Measurements from ENCODE around the gene AGAP1. TPM values are rescaled to one million over a fixed set of nuclear protein-coding genes. Genes with fewer than 3 reads are reported as not detected.

The AGAP1 gene
- total RNA-seq, 2 experiments from 2014 or later: not detected

DNA sequence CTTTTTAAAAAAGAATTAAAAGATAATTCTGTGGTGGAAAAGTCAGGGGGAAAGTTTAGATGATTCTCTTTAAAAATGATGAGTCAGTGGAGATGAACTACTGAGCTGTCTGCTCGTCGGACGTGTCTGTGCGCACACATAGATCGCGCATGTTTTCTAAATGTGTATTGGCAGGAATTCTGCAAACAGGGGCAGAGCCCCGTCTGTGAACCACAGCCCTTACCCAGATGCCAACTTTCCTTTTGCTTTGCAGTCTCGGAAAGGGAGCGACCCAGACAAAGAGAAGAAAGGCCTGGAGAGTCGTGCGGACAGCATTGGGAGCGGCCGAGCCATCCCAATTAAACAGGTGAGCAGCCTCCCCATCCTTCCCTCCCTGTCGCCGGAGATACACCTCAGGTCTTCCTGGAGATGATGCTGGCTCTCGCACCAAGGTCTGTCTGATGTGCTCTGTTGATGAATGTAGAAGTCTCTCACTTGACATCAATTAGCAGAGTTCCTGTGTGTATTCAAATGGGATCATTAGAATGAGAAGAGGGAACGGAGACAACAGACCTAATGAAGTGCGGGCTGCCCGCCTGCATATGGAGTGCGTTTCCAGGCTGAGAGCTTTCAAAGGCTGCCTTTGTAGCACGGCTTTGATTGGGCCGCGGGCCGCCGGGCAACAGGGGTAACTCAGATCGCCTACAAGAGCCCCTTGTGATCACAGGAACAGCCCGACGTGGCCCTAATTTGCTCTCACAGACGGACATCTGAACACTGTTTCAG lies 313.3 kb downstream of the AGAP1 start:
- Histone ChIP-seq H2AFZ (ENCODE audit: low read length) (no peak overlapping the region), H3K9me2 (ENCODE audit: insufficient read depth, low read length) (no peaks in the 10 kb centered on the region), H3K4me3 (ENCODE audit: low read depth, low read length, poor library complexity, severe bottlenecking) (no peak overlapping the region), H3K4me1 (ENCODE audit: insufficient read depth, low read length, poor library complexity, severe bottlenecking) (no peaks in the 10 kb centered on the region), H3K79me2 (ENCODE audit: insufficient read depth, low read depth, low read length) (no peaks in the 10 kb centered on the region), H3K4me2 (ENCODE audit: low read length) (no peak overlapping the region), H3K36me3 (ENCODE audit: insufficient read depth, low read length) (no peaks in the 10 kb centered on the region), H3K9me3 (ENCODE audit: low read length) (no peaks in the 10 kb centered on the region), H3K27ac (ENCODE audit: low read depth, low read length, poor library complexity, severe bottlenecking) (no peak overlapping the region), H4K20me1 (ENCODE audit: insufficient read depth, low read length) (no peaks in the 10 kb centered on the region)
- intact Hi-C loops (cut with micrococcal nuclease; ENCODE audit: unreplicated experiment): no loop called here
- no peak for DNase-seq (ENCODE audit: low spot score)
- BruUV-seq (replicated peaks): no TSS peak
- TF ChIP-seq EZH2phosphoT487 (IDR thresholded peaks at IDR 0.05; ENCODE audit: borderline replicate concordance, low read depth, low read length): no peak
- TF ChIP-seq, protein P1, sequence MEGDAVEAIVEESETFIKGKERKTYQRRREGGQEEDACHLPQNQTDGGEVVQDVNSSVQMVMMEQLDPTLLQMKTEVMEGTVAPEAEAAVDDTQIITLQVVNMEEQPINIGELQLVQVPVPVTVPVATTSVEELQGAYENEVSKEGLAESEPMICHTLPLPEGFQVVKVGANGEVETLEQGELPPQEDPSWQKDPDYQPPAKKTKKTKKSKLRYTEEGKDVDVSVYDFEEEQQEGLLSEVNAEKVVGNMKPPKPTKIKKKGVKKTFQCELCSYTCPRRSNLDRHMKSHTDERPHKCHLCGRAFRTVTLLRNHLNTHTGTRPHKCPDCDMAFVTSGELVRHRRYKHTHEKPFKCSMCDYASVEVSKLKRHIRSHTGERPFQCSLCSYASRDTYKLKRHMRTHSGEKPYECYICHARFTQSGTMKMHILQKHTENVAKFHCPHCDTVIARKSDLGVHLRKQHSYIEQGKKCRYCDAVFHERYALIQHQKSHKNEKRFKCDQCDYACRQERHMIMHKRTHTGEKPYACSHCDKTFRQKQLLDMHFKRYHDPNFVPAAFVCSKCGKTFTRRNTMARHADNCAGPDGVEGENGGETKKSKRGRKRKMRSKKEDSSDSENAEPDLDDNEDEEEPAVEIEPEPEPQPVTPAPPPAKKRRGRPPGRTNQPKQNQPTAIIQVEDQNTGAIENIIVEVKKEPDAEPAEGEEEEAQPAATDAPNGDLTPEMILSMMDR (conservative IDR thresholded peaks at IDR 0.05; ENCODE audit: low read length): no peak
- CTCF ChIA-PET (ENCODE audit: unreplicated experiment): no interaction called here
- POLR2A ChIA-PET: no interaction called here

DNA sequence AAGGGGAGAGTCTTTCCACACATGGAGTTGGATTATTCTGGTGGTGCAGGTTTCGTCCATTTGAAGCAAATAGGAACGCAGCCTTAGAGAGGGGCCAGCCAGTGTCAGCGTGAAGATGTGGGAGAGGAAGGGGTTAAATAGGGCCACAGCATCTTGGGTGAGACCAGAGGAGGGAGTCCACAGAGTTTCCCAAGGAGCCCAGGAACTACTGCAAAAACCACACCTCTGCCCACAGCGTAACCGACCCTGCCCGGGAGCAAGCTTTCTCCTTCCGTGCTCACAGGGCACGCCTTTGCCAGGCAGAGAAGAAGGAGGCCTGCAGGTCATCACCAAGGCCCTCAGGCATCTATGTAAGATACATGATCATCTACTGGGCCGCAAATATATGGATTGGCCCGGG lies 314.5 kb downstream of the AGAP1 start:
- Histone ChIP-seq H4K20me1 (ENCODE audit: insufficient read depth, low read length) (no peaks in the 10 kb centered on the region), H3K9me3 (ENCODE audit: low read length) (no peaks in the 10 kb centered on the region), H3K27ac (ENCODE audit: low read depth, low read length, poor library complexity, severe bottlenecking) (no peak overlapping the region), H2AFZ (ENCODE audit: low read length) (no peak overlapping the region), H3K4me1 (ENCODE audit: insufficient read depth, low read length, poor library complexity, severe bottlenecking) (no peaks in the 10 kb centered on the region), H3K79me2 (ENCODE audit: insufficient read depth, low read depth, low read length) (no peaks in the 10 kb centered on the region), H3K4me3 (ENCODE audit: low read depth, low read length, poor library complexity, severe bottlenecking) (no peak overlapping the region), H3K9me2 (ENCODE audit: insufficient read depth, low read length) (no peaks in the 10 kb centered on the region), H3K36me3 (ENCODE audit: insufficient read depth, low read length) (no peaks in the 10 kb centered on the region), H3K4me2 (ENCODE audit: low read length) (no peak overlapping the region)
- TF ChIP-seq, protein P1 (conservative IDR thresholded peaks at IDR 0.05; ENCODE audit: low read length): no peak
- no peak for TF ChIP-seq EZH2phosphoT487 (IDR thresholded peaks at IDR 0.05; ENCODE audit: borderline replicate concordance, low read depth, low read length)
- no TSS peak for BruUV-seq (replicated peaks)
- intact Hi-C loops (cut with micrococcal nuclease; ENCODE audit: unreplicated experiment): no loop called here
- no peak for DNase-seq (ENCODE audit: low spot score)
- ChIA-PET POLR2A (no interaction called here), CTCF (ENCODE audit: unreplicated experiment) (no interaction called here)

DNA sequence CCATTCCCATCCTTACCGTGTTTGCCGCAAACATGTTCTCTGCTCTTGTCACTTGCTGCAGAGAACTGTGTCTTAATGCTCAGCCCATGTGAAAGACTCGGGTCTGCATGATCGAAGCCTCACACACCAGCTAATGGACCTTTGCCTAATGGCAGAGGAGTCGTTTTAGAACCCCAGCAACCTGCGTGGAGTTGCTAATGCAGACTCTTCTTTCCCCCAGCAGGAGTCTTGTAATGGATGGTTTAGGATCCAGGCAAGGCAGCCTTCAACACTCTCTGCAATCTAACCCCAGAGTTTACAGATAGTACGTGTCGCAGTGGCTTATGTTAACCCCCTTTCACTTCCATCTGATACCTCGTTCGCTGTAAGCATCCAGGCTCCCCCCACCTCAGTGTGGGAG lies 316.4 kb downstream of the AGAP1 start:
- Histone ChIP-seq H3K9me3 (ENCODE audit: low read length) (no peaks in the 10 kb centered on the region), H3K4me1 (ENCODE audit: insufficient read depth, low read length, poor library complexity, severe bottlenecking) (no peaks in the 10 kb centered on the region), H3K4me2 (ENCODE audit: low read length) (no peak overlapping the region), H3K36me3 (ENCODE audit: insufficient read depth, low read length) (no peaks in the 10 kb centered on the region), H3K79me2 (ENCODE audit: insufficient read depth, low read depth, low read length) (no peaks in the 10 kb centered on the region), H3K9me2 (ENCODE audit: insufficient read depth, low read length) (no peaks in the 10 kb centered on the region), H3K4me3 (ENCODE audit: low read depth, low read length, poor library complexity, severe bottlenecking) (no peak overlapping the region), H4K20me1 (ENCODE audit: insufficient read depth, low read length) (no peaks in the 10 kb centered on the region), H2AFZ (ENCODE audit: low read length) (no peak overlapping the region), H3K27ac (ENCODE audit: low read depth, low read length, poor library complexity, severe bottlenecking) (no peak overlapping the region)
- no peak for DNase-seq (ENCODE audit: low spot score)
- CTCF ChIA-PET (ENCODE audit: unreplicated experiment): no interaction called here
- POLR2A ChIA-PET: no interaction called here
- TF ChIP-seq, protein P1 (conservative IDR thresholded peaks at IDR 0.05; ENCODE audit: low read length): no peak
- no peak for TF ChIP-seq EZH2phosphoT487 (IDR thresholded peaks at IDR 0.05; ENCODE audit: borderline replicate concordance, low read depth, low read length)
- intact Hi-C loops (cut with micrococcal nuclease; ENCODE audit: unreplicated experiment): no loop called here
- no TSS peak for BruUV-seq (replicated peaks)

All from OCI-LY7 (cell line).